Astrocyte (in vitro differentiated cells and primary cell): ENCODE results near the gene GALNT18.

Experiments used
- CTCF ChIP-seq: IDR thresholded peaks from 2 replicates; pipeline ENCODE4 v1.5.1; 2011; ENCODE audit warnings: low read depth, mild to moderate bottlenecking, inconsistent platforms, low read length, moderate library complexity; ENCODE audit not compliant: insufficient read depth
- EZH2 ChIP-seq: IDR thresholded peaks from 2 replicates; pipeline ENCODE4 v1.6.1; 2012; ENCODE audit warnings: mild to moderate bottlenecking, low read length, inconsistent platforms; ENCODE audit not compliant: insufficient read depth

DNA sequence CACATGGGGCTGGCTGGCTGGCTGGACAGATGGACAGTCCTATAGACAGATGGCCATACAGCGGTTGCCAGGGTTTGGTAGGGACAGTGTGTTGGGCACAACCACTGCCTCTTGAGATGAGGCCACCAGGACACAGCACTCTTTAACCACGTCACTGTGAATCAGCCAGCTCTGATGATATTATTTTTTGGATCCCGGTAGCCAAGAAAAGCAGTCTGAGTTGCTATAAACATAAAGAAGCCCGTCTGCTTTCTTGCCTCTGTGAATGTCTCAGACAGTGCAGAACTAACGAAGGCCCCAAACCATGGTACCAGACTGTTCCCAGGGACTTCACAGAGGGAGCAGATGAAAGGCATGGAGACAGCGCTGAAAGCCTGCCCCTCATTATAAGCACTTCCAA, 152.9 kb downstream of the GALNT18 start:
- TF ChIP-seq CTCF (no peak), EZH2 (no peak)
